Measurements from ENCODE around the gene NGLY1. TPM values are rescaled to one million over a fixed set of nuclear protein-coding genes. Genes with fewer than 3 reads are reported as not detected.

Gene NGLY1
- total and polyA plus RNA-seq, 7 donors = 37.2 to 78.4 (median 59.0) TPM

DNA sequence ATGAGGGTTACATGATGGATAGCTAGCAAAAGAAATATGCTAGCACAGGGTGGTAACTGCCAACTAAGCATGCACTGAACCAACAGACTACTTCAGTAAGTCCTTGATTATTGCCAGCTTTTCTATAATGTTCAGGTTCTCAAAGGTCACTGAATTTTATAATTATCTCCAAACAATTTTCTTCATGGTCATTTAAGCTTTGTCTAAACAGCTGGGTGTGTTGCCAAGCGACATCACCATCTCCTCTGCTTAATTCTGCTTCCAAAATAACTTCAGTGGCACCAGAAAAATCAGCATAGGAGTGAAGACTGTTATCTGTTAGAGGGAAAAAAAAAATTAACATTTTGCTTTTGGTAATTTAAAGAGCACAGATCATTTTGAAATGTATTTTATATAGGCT lies 63.9 kb downstream of the NGLY1 start:
- whole genome bisulfite sequencing, 3 donors = 79 to 92% (median 90%) methylated on average over 1 of the region's 1 CpG

DNA sequence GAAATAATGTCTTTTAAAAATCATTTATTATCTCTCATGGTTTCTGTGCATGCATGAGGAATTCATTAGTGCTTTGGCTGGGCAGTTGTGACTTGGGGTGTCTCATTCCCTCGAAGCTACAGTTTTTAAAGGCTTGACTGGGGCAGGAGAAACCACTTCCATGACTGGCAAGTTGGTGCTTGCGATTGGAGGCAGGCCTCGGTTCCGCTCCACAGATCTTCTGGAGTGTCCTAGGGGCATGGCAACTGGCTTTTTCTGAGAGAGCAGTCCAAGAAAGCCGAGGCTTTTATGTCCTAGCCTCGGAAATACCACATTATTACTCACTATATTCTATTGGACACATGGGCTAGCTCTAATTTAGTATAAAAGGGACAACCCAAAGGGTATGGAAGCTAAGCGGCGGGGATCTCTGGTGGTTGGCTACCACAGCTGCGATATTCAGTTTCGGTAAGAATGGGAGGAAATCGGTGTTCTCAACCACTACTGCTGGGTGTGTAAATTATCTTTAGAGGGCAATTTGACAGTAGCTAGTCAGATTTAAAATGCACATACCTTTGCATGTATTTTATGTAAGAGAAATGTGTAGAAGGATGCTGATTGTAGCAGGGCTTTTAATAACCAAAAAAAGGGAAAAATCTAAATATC lies 69.8 kb downstream of the NGLY1 start:
- Histone ChIP-seq H3K4me3 (no peak overlapping the region), H3K36me3 (ENCODE audit: insufficient read depth in 1 of 2, low read depth in 1 of 2) (peaks cover 0 to 7% of the 10 kb centered on the region in 2 donors), H3K27me3 (ENCODE audit: insufficient read depth in 3 of 3, low read length in 2 of 3) (no peaks in the 10 kb centered on the region), H3K27ac (no peak overlapping the region), H3K4me1 (no peaks in the 10 kb centered on the region), H3K9me3 (no peaks in the 10 kb centered on the region)
- ATAC-seq (no peak), DNase-seq (no peak)
- TF ChIP-seq, protein P1, sequence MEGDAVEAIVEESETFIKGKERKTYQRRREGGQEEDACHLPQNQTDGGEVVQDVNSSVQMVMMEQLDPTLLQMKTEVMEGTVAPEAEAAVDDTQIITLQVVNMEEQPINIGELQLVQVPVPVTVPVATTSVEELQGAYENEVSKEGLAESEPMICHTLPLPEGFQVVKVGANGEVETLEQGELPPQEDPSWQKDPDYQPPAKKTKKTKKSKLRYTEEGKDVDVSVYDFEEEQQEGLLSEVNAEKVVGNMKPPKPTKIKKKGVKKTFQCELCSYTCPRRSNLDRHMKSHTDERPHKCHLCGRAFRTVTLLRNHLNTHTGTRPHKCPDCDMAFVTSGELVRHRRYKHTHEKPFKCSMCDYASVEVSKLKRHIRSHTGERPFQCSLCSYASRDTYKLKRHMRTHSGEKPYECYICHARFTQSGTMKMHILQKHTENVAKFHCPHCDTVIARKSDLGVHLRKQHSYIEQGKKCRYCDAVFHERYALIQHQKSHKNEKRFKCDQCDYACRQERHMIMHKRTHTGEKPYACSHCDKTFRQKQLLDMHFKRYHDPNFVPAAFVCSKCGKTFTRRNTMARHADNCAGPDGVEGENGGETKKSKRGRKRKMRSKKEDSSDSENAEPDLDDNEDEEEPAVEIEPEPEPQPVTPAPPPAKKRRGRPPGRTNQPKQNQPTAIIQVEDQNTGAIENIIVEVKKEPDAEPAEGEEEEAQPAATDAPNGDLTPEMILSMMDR (IDR thresholded peaks at IDR 0.05) = no peak
- intact Hi-C loops (cut with DNase I) = no loop called here
- WGBS, 3 donors = 82 to 87% (median 82%) methylated on average over 11 of the region's 11 CpGs

More for the DNA sequence above, 63.9 kb downstream of the NGLY1 start:
- TF ChIP-seq, protein P1 (IDR thresholded peaks at IDR 0.05) = no peak
- H3K27ac ChIP-seq = no peak overlapping the region
- H3K27me3 ChIP-seq (ENCODE audit: insufficient read depth in 3 of 3, low read length in 2 of 3) = no peaks in the 10 kb centered on the region
- no peaks in the 10 kb centered on the region for H3K4me1 ChIP-seq
- H3K36me3 ChIP-seq (ENCODE audit: insufficient read depth in 1 of 2, low read depth in 1 of 2) = peaks cover 0 to 26% of the 10 kb centered on the region in 2 donors
- intact Hi-C loops (cut with DNase I) = no loop called here
- ATAC-seq (no peak), DNase-seq (no peak)
- no peak overlapping the region for H3K4me3 ChIP-seq
- H3K9me3 ChIP-seq = no peaks in the 10 kb centered on the region

DNA sequence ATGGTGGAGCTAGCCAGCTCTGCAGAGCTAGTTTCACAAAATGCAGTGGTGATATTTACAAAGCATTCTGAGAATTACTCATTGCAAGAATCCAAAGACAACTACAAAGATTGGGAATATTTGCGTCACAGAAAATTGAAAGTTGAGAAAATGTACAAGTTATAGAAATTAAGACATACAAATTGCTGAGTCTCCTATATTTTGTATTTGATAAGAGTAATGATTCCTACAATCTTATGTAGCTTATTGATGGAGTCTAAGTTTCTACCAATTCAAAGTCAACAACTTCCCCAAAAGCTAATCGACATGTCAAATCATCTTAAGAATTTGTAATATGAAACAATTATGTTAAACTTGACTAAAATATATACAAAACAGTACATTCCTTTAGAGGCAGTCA lies 72.2 kb downstream of the NGLY1 start:
- TF ChIP-seq, protein P1 (IDR thresholded peaks at IDR 0.05) = no peak
- Histone ChIP-seq H3K36me3 (ENCODE audit: insufficient read depth in 1 of 2, low read depth in 1 of 2) (no peaks in the 10 kb centered on the region), H3K27me3 (ENCODE audit: insufficient read depth in 3 of 3, low read length in 2 of 3) (no peaks in the 10 kb centered on the region), H3K4me1 (no peaks in the 10 kb centered on the region), H3K9me3 (no peaks in the 10 kb centered on the region), H3K4me3 (no peak overlapping the region), H3K27ac (no peak overlapping the region)
- intact Hi-C loops (cut with DNase I) = no loop called here
- DNase-seq = no peak
- no peak for ATAC-seq
- WGBS, 3 donors = 96 to 99% (median 97%) methylated on average over 2 of the region's 2 CpGs

DNA sequence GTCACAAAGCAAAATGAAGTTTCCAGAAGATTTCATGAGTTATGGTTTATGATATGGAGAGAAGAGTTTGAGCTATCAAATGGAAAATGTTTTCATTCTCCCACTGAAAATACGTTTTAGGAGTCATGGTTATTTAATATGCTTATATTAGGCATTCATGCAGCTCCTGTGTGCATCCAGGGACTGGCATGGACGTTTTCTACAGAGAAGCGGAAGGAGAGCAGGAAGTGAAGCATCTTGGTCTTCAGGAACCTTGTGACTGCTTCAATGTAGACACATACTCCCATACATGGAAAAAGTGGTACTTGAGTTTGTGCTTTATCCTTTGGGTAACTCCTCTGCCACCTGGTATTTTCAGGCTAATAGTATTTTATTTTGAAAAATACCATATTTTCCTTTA lies 75.2 kb downstream of the NGLY1 start:
- DNase-seq = no peak
- Histone ChIP-seq H3K27me3 (ENCODE audit: insufficient read depth in 3 of 3, low read length in 2 of 3) (no peaks in the 10 kb centered on the region), H3K4me1 (no peaks in the 10 kb centered on the region), H3K9me3 (no peaks in the 10 kb centered on the region), H3K4me3 (no peak overlapping the region), H3K36me3 (ENCODE audit: insufficient read depth in 1 of 2, low read depth in 1 of 2) (no peaks in the 10 kb centered on the region), H3K27ac (no peak overlapping the region)
- WGBS, 3 donors = 37 to 47% (median 39%) methylated on average over 3 of the region's 3 CpGs
- ATAC-seq = no peak
- intact Hi-C loops (cut with DNase I) = no loop called here
- TF ChIP-seq, protein P1 (IDR thresholded peaks at IDR 0.05) = no peak

All from psoas muscle (tissue), 8 donors.